WTC11 (cell line): ENCODE results near the gene PHF11. TPM values are rescaled to one million over a fixed set of nuclear protein-coding genes. Genes with fewer than 3 reads are reported as not detected.

ENCODE experiments used
- ATAC-seq: fragments of 200-7000 bp; cut with Tn5 transposase; 2 replicates; pipeline ENCODE4 v1.10.0; 2021; ENCODE audit warnings: mild to moderate bottlenecking, moderate library complexity
- Bru-seq: library from RNA; stranded (reverse); fragments of 400-500 nt; gene quantifications from one replicate; lab custom pipeline; 2021; lab: Mats Ljungman, UMichigan
- CTCF ChIA-PET: fragments of 300-600 bp; sonication (Branson Sonifier 250); formaldehyde crosslinking; loops from one replicate; lab custom pipeline; 2021; ENCODE audit warnings: antibody characterized with exemption; lab: Charles Lee
- POLR2A ChIA-PET: fragments of 350-600 bp; sonication (Branson Sonifier 250); formaldehyde crosslinking; loops from one replicate; lab custom pipeline; 2021; ENCODE audit warnings: antibody characterized with exemption; lab: Charles Lee
- DNase-seq: peaks from one replicate; pipeline ENCODE4 v3.0.0; 2021; ENCODE audit warnings: low spot score
- H3K27ac Mint-ChIP-seq: 2 replicates; pipeline ENCODE4 v1.8.0; 2021; ENCODE audit warnings: mixed read lengths
- H3K27me3 Mint-ChIP-seq: 2 replicates; pipeline ENCODE4 v1.8.0; 2021; ENCODE audit warnings: low read depth, mild to moderate bottlenecking, moderate library complexity, mixed read lengths
- H3K36me3 Mint-ChIP-seq: 2 replicates; pipeline ENCODE4 v1.8.0; 2021; ENCODE audit warnings: mixed read lengths
- H3K4me1 Mint-ChIP-seq: 2 replicates; pipeline ENCODE4 v1.8.0; 2022; ENCODE audit warnings: mixed read lengths
- H3K4me3 Mint-ChIP-seq: 2 replicates; pipeline ENCODE4 v1.8.0; 2021; ENCODE audit warnings: mild to moderate bottlenecking, moderate library complexity, mixed read lengths
- H3K9me3 Mint-ChIP-seq: 2 replicates; pipeline ENCODE4 v1.8.0; 2021; ENCODE audit warnings: mixed read lengths
- ATF2 ChIP-seq: sonication (generic); formaldehyde crosslinking; IDR thresholded peaks from 2 replicates; pipeline ENCODE4 v1.8.1; 2022; ENCODE audit warnings: low read depth, missing genetic modification reagents, borderline replicate concordance
- ERG ChIP-seq: fragments of 250-450 bp; sonication (Bioruptor Pico); IDR thresholded peaks from 2 replicates; pipeline ENCODE4 v1.8.0; 2021; ENCODE audit warnings: mild to moderate bottlenecking
- FOXJ3 ChIP-seq: sonication (generic); formaldehyde crosslinking; IDR thresholded peaks from 2 replicates; pipeline ENCODE4 v1.9.0; 2021; ENCODE audit warnings: missing genetic modification reagents, mild to moderate bottlenecking, borderline replicate concordance
- FOXK1 ChIP-seq: sonication (generic); formaldehyde crosslinking; IDR thresholded peaks from 2 replicates; pipeline ENCODE4 v1.8.0; 2022; ENCODE audit warnings: mild to moderate bottlenecking, moderate library complexity, missing genetic modification reagents
- FOXP1 ChIP-seq: sonication (generic); formaldehyde crosslinking; IDR thresholded peaks from 2 replicates; pipeline ENCODE4 v1.8.0; 2022; ENCODE audit warnings: missing genetic modification reagents, mild to moderate bottlenecking, moderate library complexity, borderline replicate concordance
- GABPB1 ChIP-seq: sonication (generic); formaldehyde crosslinking; IDR thresholded peaks from 2 replicates; pipeline ENCODE4 v1.8.1; 2023; ENCODE audit warnings: mild to moderate bottlenecking, missing genetic modification reagents
- HMGA2 ChIP-seq: fragments of 250-450 bp; sonication (Bioruptor Pico); IDR thresholded peaks from 2 replicates; pipeline ENCODE4 v1.4.0; 2021; ENCODE audit warnings: mild to moderate bottlenecking, moderate library complexity
- HMGXB4 ChIP-seq: sonication (generic); formaldehyde crosslinking; IDR thresholded peaks from 2 replicates; pipeline ENCODE4 v1.8.1; 2023; ENCODE audit warnings: mild to moderate bottlenecking, moderate library complexity, missing genetic modification reagents
- KAT7 ChIP-seq: sonication (generic); formaldehyde crosslinking; IDR thresholded peaks from 2 replicates; pipeline ENCODE4 v1.8.1; 2023; ENCODE audit warnings: missing genetic modification reagents, mild to moderate bottlenecking, borderline replicate concordance
- MAX ChIP-seq: sonication (generic); formaldehyde crosslinking; IDR thresholded peaks from 2 replicates; pipeline ENCODE4 v1.8.0; 2022; ENCODE audit warnings: mild to moderate bottlenecking, missing genetic modification reagents
- SP1 ChIP-seq: sonication (generic); formaldehyde crosslinking; conservative IDR thresholded peaks from 2 replicates; pipeline ENCODE4 v1.8.1; 2022; ENCODE audit warnings: missing genetic modification reagents
- TEAD4 ChIP-seq: sonication (generic); formaldehyde crosslinking; IDR thresholded peaks from 2 replicates; pipeline ENCODE4 v1.8.0; 2022; ENCODE audit warnings: mild to moderate bottlenecking, missing genetic modification reagents
- USF1 ChIP-seq: sonication (generic); formaldehyde crosslinking; IDR thresholded peaks from 2 replicates; pipeline ENCODE4 v1.8.0; 2022; ENCODE audit warnings: mild to moderate bottlenecking, missing genetic modification reagents
- ZBTB21 ChIP-seq: sonication (generic); formaldehyde crosslinking; IDR thresholded peaks from 2 replicates; pipeline ENCODE4 v1.8.1; 2023; ENCODE audit warnings: mild to moderate bottlenecking, missing genetic modification reagents, borderline replicate concordance
- ZNF121 ChIP-seq: sonication (generic); formaldehyde crosslinking; IDR thresholded peaks from 2 replicates; pipeline ENCODE4 v1.8.0; 2023; ENCODE audit warnings: missing genetic modification reagents
- long read RNA-seq, 3 experiments: library from RNA in 1 of 3; library from capped mRNA in 1 of 3; library from polyadenylated mRNA in 1 of 3; unstranded in 2 of 3; stranded (forward) in 1 of 3; transcript quantifications; one replicate each; pipeline ENCODE4 v2.0.0, GENCODE V29; 2021
- total RNA-seq: library from RNA; stranded (reverse); gene quantifications from 3 replicates; pipeline ENCODE4 v1.2.3, GENCODE V29; 2021
- TF ChIP-seq, protein P1 (sequence below): fragments of 200-600 bp; IDR thresholded peaks from 2 replicates; pipeline ENCODE4 v1.8.0; 2022; ENCODE audit warnings: antibody characterized with exemption

The PHF11 gene
- total RNA-seq (9.3 to 11.9 TPM (median 10.8 TPM) in 3 replicates), Bru-seq, nascent RNA (percentile 54 among the genes with signal in this experiment)
- long read RNA-seq, experiment 1, transcript PHF11-202 (10 exons, 1,359 nt) = major isoform, 13 of 23 reads
- long read RNA-seq, experiment 1, partial matches to known transcripts = 1 of 23 reads
- long read RNA-seq, experiment 1, other reads (novel, unspliced or antisense) = 7 of 23 reads
- long read RNA-seq, experiment 2, transcript PHF11-202 (10 exons, 1,359 nt) = major isoform, 5 of 9 reads
- long read RNA-seq, experiment 2, partial matches to known transcripts = 1 of 9 reads
- long read RNA-seq, experiment 2, other reads (novel, unspliced or antisense) = 3 of 9 reads
- long read RNA-seq, experiment 3 = 0 reads

GRCh38 chr13:49495783-49496762, at the start of gene PHF11:
Gene PHF11 (plus strand): TSS chr13:49495953. CDS start chr13:49496002, 49 bp downstream.
- ATAC-seq = peak; percentile 80
- no peak for TF ChIP-seq FOXJ3 (CRISPR knock-in tag)
- no peak for TF ChIP-seq ERG (CRISPR knock-in tag)
- TF ChIP-seq MAX (CRISPR knock-in tag) = peak; percentile 59; the same call in 1 of the 2 replicates
- 0 out of 2 replicates have a peak, but pooled peaks have one; percentile 21 for TF ChIP-seq SP1
- TF ChIP-seq HMGXB4 (CRISPR knock-in tag) = 0 out of 2 replicates have a peak, but pooled peaks have one; percentile 63
- TF ChIP-seq FOXK1 (CRISPR knock-in tag) = 0 out of 2 replicates have a peak, but pooled peaks have one; percentile 39
- TF ChIP-seq FOXP1 (CRISPR knock-in tag) = peak; percentile 76
- TF ChIP-seq USF1 (CRISPR knock-in tag) = no peak
- TF ChIP-seq GABPB1 (CRISPR knock-in tag) = peak; percentile 67; the same call in 1 of the 2 replicates
- peak; percentile 89; the same call in 1 of the 2 replicates for TF ChIP-seq KAT7
- peak; percentile 84 for TF ChIP-seq ZNF121 (CRISPR knock-in tag)
- Mint-ChIP-seq H3K36me3 (no peaks in the 10 kb centered on the region), H3K9me3 (no peaks in the 10 kb centered on the region), H3K4me3 (peak within 1 kb of the TSS; percentile 89), H3K27me3 (no peaks in the 10 kb centered on the region), H3K4me1 (peaks cover 3% of the 10 kb centered on the region; the same call in 1 of the 2 replicates), H3K27ac (peak within 1 kb of the TSS; percentile 95)
- POLR2A ChIA-PET = interaction anchor here (0.6 to 1.3 kb wide), 3 partner anchors 52 to 90 kb away, joined by 3 to 5 read pairs (median 3); partner anchors contain the start of genes CAB39L and SETDB2
- DNase-seq = peak; percentile 70
- CTCF ChIA-PET = interaction anchor here (0.7 to 2.2 kb wide), 6 partner anchors 51 to 248 kb away, joined by 3 to 7 read pairs (median 4); partner anchors contain the start of genes CAB39L and CDADC1

- peak overlapping the region; percentile 27; the same call in 1 of the 2 replicates for H3K4me3 Mint-ChIP-seq
- POLR2A ChIA-PET = no interaction called here
- CTCF ChIA-PET = no interaction called here
- H3K27me3 Mint-ChIP-seq = no peaks in the 10 kb centered on the region
- no peak for DNase-seq
- no peaks in the 10 kb centered on the region for H3K9me3 Mint-ChIP-seq
- no peak overlapping the region for H3K27ac Mint-ChIP-seq
- H3K36me3 Mint-ChIP-seq = no peaks in the 10 kb centered on the region
- no peak for ATAC-seq
- H3K4me1 Mint-ChIP-seq = peaks cover 22% of the 10 kb centered on the region
- no peak for TF ChIP-seq ATF2
- no peak for TF ChIP-seq TEAD4 (CRISPR knock-in tag)
- no peak for TF ChIP-seq ZBTB21 (CRISPR knock-in tag)
- no peak for TF ChIP-seq HMGA2 (CRISPR knock-in tag)
- TF ChIP-seq, protein P1, sequence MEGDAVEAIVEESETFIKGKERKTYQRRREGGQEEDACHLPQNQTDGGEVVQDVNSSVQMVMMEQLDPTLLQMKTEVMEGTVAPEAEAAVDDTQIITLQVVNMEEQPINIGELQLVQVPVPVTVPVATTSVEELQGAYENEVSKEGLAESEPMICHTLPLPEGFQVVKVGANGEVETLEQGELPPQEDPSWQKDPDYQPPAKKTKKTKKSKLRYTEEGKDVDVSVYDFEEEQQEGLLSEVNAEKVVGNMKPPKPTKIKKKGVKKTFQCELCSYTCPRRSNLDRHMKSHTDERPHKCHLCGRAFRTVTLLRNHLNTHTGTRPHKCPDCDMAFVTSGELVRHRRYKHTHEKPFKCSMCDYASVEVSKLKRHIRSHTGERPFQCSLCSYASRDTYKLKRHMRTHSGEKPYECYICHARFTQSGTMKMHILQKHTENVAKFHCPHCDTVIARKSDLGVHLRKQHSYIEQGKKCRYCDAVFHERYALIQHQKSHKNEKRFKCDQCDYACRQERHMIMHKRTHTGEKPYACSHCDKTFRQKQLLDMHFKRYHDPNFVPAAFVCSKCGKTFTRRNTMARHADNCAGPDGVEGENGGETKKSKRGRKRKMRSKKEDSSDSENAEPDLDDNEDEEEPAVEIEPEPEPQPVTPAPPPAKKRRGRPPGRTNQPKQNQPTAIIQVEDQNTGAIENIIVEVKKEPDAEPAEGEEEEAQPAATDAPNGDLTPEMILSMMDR = no peak
- TF ChIP-seq, all 79 proteins: peak for 0
These were observed 49.3 kb upstream of the PHF11 start for GRCh38 chr13:49446473-49446872.
